T follicular helper cell (primary cell): ENCODE measurements around the gene C3orf38.
"Not testable (repeated sequence)": the region's sequence is repeated elsewhere in the genome, so short reads cannot be mapped to it uniquely, and the experiment has no call there.

ENCODE experiments used
- DNase-seq: peaks from one replicate; pipeline ENCODE4 v3.0.0-alpha.2; 2020; ENCODE audit warnings: low read depth
- total RNA-seq, 2 experiments: gene quantifications; one replicate each; lab custom pipeline; 2026; lab: John Stamatoyannopoulos, UW

C3orf38 gene
- total RNA-seq, result 42.7 to 45.2 reads per million in 2 experiments

DNA sequence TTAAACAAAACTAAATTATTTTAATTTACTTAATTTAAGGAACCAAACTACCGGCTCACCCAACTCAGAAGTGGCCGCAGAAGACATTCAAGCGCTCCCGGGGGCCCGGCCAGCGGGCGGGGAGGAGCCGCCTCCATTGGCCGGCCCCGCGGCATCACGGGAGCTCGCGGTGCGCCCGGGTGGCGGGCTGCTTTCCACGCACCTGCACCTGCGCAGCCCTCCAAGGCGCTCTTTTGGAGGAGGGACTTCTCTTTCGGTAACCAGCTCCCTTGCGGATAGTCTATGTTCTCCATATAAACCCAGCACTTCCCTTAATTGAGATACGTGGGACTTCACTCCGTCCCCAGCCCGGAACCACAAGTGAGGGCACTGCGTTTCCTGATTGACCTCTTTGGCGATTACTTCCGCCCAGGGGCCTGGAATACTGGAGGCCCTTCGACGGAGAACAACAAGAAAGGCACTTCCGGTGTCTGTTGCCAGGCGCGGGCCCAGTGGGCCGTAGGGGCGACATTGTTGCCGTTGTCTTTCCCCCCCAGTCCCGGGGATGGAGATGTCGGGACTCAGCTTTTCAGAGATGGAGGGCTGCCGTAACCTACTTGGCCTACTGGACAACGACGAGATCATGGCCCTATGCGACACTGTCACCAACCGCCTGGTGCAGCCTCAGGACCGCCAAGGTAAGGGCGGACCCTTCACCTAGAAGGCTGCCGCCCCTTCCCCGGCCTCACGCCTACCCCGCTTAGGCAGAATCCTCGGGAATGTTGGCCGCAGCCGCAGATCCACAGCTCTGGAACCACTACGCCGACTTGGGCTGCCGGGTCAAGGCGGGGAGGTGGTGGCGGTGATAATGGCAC, at the start of gene C3orf38:
Gene C3orf38, plus strand, starts transcription at position 451 of the 854 bp plus-strand sequence. Its CDS starts 94 bp downstream, at position 545.
- DNase-seq, result peak; percentile 72

DNA sequence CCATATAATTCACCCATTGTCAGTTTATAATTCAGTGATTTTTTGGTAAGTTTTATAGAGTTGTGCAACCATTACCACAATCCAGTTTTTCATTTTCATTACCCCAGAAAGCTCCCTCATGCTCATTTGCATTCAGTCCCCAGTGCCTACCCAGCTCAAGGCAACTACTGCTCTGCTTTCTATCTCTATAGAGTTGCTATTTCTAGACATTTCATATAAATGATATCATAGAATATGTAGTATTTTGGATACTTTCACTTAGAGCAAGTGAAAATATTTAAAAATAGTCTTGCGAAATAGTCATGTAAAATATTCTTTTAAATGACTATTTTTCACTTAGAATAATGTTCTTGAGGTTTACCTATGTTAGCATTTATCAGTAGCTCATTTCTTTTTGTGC, 48.6 kb upstream of the C3orf38 start:
- DNase-seq, result no peak

DNA sequence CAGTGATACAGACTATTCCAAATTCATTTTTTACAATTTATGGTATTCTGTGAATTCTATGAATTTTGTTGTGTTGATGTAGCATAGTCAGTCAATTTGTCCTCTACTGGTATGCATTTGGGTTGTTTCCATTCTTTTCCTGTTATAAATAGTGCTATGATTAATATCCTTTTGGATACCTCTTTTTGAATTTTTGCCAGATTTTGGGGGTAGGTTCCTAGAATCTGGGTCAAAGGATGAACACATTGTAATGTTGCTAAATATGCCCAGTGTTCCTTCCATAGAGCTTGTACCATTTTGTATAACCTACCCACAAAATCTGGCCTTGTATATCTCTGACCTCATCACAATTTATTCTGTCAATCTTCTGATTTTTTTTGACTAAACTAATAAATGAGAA, 44.4 kb upstream of the C3orf38 start:
- DNase-seq, result no peak

DNA sequence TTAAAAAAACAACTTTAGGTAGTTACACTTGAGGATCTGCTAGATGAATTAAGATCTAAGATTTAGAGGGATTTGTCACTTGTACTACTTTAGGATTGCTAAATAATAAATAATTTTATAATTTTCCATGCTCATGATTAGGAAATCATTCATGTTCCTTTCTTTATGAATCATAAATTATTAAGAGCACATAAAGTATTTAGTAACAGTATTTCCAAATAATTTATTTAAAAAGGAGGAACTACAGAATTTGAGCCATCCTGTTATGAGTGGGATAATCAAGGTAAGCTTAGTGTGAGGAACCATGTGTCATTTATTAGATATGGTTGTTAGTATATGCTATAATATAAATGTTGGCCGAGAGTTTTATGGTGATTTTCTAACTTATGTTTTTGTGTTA, 37.5 kb upstream of the C3orf38 start:
- DNase-seq, result no peak

GRCh38 chr3:88113311-88114162, 36.2 kb upstream of the C3orf38 start:
- peak; percentile 44 for DNase-seq

DNA sequence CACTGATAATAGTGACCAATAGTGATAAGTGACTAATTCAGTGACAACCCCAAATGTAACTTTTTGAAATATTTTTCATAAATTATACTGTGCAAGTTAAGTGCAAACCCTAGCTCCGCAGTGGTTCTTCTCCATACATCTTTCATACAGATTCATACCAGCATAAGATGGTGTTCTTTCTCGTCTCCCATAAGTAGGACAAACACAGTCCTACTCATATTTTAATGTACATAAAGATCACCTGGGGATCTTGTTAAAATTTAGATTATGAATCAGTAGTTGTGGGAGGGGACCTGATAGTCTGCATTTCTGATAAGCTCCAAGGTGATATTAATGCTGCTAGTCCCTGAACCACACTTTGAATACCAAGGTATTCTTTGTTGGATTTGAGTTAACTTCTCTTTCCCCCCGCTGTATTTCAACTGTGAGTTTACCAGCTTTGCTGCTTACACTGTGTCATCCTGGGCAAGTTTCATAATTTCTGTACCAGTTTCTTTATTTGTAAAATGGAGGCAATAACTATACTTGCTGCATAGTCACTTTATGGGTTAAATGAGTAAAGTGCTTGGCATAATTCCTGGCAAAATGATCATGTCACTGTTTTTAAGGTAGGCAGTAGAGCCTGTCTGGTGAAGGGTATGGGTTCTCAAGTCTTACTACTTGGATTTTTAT, 34.7 kb upstream of the C3orf38 start:
- DNase-seq, result no peak

- no peak for DNase-seq
Observed at GRCh38 chr3:88117683-88118082, 32.1 kb upstream of the C3orf38 start.

GRCh38 chr3:88118603-88119002, 31.2 kb upstream of the C3orf38 start:
- DNase-seq, result not testable (repeated sequence)

- DNase-seq, result no peak
Observed at GRCh38 chr3:88123526-88123925, 26.2 kb upstream of the C3orf38 start.

- no peak for DNase-seq
Observed at GRCh38 chr3:88131695-88132094, 18.1 kb upstream of the C3orf38 start.

GRCh38 chr3:88132894-88133293, 16.9 kb upstream of the C3orf38 start:
- no peak for DNase-seq

DNA sequence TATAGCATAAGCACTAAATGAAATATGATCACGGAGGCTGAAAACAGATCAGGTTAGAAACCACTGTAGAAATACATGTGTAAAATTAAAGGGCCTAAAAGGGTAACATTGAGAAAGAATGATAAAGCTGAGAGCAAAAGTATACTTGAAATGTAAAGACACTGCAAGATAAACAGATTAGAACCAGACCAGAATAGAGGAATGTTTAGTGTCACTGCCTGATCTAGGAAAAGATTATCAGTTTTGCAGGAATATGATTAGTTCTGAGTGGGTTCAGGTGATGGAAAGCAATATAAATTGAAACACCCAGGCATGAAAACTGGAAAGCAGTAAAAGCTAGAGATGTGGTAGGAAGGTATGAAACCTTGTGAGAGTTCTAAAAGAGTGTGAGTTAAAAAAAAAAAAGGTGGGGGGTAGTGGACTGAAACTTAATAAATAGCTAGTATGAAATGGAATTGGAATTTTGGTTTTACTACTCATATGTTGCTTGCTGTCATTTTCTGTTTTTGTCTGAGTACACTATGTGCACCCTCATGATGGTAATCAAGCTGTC, 16.0 kb upstream of the C3orf38 start:
- no peak for DNase-seq

DNA sequence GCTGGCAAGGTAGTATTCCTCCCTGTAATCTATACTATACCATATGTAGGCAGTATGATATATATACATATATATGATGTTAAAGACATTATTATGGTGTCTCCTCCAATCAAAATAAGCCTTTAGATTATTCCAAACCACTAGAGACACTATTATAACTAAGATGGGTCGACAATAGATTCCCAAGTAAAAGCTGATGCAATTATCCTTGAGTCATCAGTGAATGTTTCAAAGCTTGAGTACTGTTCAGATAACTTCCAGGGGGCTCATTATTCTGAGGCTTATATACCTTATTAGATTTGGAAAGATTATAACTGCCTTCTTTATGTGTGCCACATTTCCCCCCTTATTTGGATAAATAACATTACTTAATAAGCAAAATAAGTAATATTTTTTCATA, 11.9 kb upstream of the C3orf38 start:
- no peak for DNase-seq

GRCh38 chr3:88141458-88142083, 8.2 kb upstream of the C3orf38 start:
- no peak for DNase-seq

DNA sequence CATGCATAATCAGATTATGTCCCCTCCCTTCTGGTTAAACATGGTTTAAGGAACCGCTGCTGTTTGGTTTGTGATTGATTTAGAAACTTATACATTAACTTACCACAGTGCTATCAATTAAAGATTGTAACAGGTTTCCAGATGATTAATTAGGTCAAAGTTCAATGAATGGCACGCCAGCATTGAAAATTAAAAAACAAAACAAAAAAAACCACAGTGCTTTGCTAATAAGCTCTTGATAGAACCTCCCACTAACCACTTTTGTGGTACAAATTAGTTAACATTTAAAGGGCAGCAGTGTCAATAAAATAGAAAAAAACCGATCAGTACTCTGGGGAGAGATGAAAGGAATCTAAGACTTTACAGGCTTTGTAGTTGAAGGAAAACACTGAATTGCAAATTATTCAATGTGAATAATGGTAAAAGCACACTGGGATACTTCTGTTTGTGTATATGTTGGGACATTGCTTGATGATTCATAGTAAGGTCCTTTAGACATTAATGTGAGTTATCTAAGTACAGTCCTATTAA, 7.6 kb upstream of the C3orf38 start:
- no peak for DNase-seq

DNA sequence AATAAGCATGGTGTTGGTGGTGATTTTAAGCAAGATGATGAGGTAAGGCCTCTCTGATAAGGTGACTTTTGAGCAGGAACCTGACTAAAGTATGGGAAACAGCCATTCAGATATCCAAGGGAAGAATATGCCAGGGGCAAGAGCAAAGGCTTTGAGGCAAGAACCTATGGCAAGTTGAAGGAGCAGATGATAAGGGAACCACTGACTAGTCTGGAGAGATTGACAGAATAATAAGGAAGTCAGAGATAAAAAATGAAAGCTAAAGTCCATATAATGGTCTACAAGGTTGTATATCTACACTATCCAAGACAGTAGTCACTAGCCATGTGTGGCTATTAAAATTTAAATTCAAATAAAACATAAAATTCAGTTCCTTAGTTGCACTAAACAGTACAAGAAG, 2.5 kb upstream of the C3orf38 start:
- DNase-seq, result no peak

- DNase-seq, result no peak
Observed at GRCh38 chr3:88148651-88149050, 1.1 kb upstream of the C3orf38 start.

DNA sequence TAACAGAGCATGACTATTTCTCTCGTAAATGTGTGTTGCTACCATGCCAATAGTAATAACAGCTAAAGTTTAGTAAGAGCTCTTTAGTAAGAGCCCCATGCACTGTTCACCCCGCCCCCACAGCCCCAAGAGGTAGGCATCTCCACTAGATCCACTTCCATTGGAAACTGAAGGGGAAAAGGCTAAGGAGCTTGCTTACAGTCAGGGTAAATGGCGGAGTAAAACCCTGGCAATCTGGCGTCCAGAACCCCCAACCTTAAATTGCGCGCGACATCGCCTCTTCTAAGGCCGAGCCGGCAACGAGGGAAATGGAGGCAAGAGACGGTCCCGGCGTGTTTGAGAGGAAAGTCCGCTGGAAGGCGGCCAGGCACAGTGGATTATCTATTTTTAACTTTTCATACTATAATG, 654 bp upstream of the C3orf38 start:
- DNase-seq, result no peak

- DNase-seq, result peak; percentile 4
Observed at GRCh38 chr3:88150371-88150770, 612 bp downstream of the C3orf38 start.

DNA sequence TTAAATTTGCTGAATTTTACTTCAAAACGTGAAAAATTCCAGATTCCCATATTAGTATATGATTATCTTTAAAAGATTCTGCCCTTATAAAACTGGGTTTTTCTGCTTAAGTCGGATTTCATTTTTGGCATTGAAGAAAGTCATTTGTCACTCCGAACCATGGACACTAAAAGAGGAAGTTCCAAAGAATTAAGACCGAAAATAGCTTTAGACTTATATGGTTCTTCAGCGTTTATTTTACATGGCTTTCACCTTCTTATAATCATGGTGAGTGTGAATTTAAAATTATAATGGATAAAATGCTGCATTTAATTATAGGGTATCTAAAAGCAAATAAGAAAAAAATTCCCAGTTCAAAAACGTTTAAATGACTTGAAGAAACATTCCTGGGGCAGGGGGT, 1.0 kb downstream of the C3orf38 start:
- DNase-seq, result no peak

DNA sequence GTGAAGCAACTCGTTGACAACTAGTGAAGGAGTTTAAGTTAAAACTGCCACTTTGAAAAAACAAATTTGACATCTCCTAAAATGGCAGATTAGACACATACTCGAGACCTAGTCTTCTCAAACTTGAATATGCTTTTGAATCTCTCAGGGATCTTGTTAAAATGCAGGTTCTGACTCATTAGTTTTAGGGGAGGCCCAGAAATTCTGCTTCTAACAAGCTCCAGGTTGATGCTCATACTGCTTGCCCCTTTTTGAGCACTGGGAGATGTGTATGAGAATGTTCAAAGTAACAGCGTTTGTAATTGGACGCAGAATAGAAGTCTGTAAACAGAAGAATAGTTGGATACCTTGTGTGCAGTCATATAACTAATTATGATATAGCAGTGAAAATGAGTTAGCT, 1.6 kb downstream of the C3orf38 start:
- DNase-seq, result no peak
